HL-60 (cell line): Measurements from ENCODE around the gene DOCK10.

Experiments
- DNase-seq, 2 experiments: peaks; one replicate each; pipeline ENCODE4 v3.0.0-alpha.2; 2010 to 2020; ENCODE audit warnings: low read depth in 1 of 2, low spot score in 1 of 2
- H3K27ac ChIP-seq: fragments of 250-450 bp; sonication (Bioruptor Pico); replicated peaks from 2 replicates; pipeline ENCODE4 v1.5.1; 2020; ENCODE audit warnings: mild to moderate bottlenecking, moderate library complexity
- H3K27me3 ChIP-seq: fragments of 250-450 bp; sonication (Bioruptor Pico); 2 replicates; pipeline ENCODE4 v1.5.1; 2021; ENCODE audit warnings: mild to moderate bottlenecking, moderate library complexity; ENCODE audit not compliant: insufficient read depth, poor library complexity, severe bottlenecking
- H3K4me3 ChIP-seq: replicated peaks from 2 replicates; pipeline ENCODE4 v1.5.1; 2011; ENCODE audit warnings: mild to moderate bottlenecking, control low read depth, low read length; ENCODE audit not compliant: insufficient read depth
- GABPA ChIP-seq: IDR thresholded peaks from 2 replicates; pipeline ENCODE4 v1.6.1; 2012; ENCODE audit warnings: low read depth
- POLR2AphosphoS5 ChIP-seq: IDR thresholded peaks from 2 replicates; pipeline ENCODE4 v1.6.1; 2012; ENCODE audit warnings: low read depth
- SPI1 ChIP-seq: IDR thresholded peaks from 2 replicates; pipeline ENCODE4 v1.6.1; 2012; ENCODE audit warnings: low read depth, mild to moderate bottlenecking, borderline replicate concordance
- TF ChIP-seq, protein P1 (sequence below): IDR thresholded peaks from 2 replicates; pipeline ENCODE4 v1.6.1; 2012; ENCODE audit warnings: low read depth; ENCODE audit not compliant: insufficient replicate concordance
- TF ChIP-seq, protein P2 (sequence below): IDR thresholded peaks from one replicate; pipeline ENCODE4 v1.5.1; 2011; ENCODE audit warnings: low read length, control low read depth, inconsistent platforms; ENCODE audit not compliant: insufficient read depth

The DOCK10 gene

GRCh38 chr2:224982226-224982625, 60.0 kb downstream of the DOCK10 start:
- no peak overlapping the region for H3K4me3 ChIP-seq
- no peak for TF ChIP-seq GABPA
- TF ChIP-seq POLR2AphosphoS5: no peak
- TF ChIP-seq, protein P1, sequence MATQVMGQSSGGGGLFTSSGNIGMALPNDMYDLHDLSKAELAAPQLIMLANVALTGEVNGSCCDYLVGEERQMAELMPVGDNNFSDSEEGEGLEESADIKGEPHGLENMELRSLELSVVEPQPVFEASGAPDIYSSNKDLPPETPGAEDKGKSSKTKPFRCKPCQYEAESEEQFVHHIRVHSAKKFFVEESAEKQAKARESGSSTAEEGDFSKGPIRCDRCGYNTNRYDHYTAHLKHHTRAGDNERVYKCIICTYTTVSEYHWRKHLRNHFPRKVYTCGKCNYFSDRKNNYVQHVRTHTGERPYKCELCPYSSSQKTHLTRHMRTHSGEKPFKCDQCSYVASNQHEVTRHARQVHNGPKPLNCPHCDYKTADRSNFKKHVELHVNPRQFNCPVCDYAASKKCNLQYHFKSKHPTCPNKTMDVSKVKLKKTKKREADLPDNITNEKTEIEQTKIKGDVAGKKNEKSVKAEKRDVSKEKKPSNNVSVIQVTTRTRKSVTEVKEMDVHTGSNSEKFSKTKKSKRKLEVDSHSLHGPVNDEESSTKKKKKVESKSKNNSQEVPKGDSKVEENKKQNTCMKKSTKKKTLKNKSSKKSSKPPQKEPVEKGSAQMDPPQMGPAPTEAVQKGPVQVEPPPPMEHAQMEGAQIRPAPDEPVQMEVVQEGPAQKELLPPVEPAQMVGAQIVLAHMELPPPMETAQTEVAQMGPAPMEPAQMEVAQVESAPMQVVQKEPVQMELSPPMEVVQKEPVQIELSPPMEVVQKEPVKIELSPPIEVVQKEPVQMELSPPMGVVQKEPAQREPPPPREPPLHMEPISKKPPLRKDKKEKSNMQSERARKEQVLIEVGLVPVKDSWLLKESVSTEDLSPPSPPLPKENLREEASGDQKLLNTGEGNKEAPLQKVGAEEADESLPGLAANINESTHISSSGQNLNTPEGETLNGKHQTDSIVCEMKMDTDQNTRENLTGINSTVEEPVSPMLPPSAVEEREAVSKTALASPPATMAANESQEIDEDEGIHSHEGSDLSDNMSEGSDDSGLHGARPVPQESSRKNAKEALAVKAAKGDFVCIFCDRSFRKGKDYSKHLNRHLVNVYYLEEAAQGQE: no peak
- TF ChIP-seq, protein P2, sequence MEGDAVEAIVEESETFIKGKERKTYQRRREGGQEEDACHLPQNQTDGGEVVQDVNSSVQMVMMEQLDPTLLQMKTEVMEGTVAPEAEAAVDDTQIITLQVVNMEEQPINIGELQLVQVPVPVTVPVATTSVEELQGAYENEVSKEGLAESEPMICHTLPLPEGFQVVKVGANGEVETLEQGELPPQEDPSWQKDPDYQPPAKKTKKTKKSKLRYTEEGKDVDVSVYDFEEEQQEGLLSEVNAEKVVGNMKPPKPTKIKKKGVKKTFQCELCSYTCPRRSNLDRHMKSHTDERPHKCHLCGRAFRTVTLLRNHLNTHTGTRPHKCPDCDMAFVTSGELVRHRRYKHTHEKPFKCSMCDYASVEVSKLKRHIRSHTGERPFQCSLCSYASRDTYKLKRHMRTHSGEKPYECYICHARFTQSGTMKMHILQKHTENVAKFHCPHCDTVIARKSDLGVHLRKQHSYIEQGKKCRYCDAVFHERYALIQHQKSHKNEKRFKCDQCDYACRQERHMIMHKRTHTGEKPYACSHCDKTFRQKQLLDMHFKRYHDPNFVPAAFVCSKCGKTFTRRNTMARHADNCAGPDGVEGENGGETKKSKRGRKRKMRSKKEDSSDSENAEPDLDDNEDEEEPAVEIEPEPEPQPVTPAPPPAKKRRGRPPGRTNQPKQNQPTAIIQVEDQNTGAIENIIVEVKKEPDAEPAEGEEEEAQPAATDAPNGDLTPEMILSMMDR: no peak
- no peak for TF ChIP-seq SPI1
- no peak for DNase-seq
- H3K27ac ChIP-seq: no peak overlapping the region
- H3K27me3 ChIP-seq: no peaks in the 10 kb centered on the region

DNA sequence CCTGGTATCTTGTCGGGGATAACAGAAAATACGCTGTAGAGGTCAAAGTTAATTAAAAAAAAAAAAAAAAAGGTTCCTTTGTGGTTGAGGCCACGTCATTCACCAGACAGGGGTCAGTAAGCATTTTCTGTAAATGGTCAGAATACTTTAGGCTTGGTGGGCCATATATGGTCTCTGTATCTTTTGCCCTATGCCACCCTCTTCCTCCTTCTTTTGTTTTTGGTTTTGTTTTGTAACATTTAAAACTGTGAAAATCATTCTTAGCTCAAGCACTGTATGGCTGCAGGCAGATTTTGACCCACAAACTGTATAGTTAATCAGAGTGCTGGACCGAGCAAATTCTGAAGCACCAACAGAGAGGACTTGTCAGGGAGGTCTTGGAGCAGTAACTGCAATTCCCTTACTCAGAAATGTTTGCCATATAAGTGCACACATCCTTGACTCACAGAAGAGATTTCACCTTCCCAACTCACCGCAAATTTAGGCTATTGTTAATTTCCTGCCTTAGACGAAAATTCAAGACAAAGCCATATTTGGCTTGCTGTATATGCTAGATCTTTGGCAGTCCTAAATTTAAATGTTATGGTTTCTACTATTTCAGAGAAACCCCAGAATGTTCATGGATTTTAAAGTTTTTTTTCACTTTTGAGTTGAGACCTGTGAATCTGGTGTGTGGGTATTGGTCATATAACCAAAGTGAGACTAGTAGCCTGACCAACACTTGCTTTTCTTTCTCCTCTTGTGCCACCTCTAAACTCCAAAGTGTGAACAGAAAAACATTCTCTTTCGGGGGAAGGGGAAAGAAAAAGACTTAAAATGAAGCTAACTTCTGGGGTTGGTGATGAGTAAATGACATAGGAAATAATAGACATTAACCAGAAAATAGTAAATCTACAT, 65.4 kb downstream of the DOCK10 start:
- Histone ChIP-seq H3K27ac (no peak overlapping the region), H3K27me3 (no peaks in the 10 kb centered on the region), H3K4me3 (no peak overlapping the region)
- no peak for DNase-seq
- TF ChIP-seq SPI1: no peak
- TF ChIP-seq GABPA: no peak
- TF ChIP-seq, protein P2: no peak
- no peak for TF ChIP-seq POLR2AphosphoS5
- TF ChIP-seq, protein P1: no peak

DNA sequence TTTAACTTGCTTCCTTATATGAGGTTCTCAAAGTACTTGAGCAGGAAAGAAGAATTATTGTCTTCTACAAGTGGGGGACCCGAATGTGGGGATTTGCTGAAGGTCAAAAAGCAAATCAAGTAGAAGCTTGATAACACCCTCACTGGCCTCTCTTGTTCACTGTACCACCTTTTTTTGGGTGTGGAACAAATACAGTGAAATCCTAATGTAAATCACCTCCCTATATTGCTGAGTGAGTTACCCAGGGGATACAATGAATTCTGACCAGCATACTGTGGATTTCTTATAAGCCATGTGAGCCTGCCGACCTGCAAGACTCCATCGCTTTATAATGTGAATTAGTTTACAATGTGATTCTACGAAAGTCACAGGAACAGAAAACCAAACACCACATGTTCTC, 66.5 kb downstream of the DOCK10 start:
- no peak overlapping the region for H3K4me3 ChIP-seq
- no peaks in the 10 kb centered on the region for H3K27me3 ChIP-seq
- DNase-seq: no peak
- TF ChIP-seq POLR2AphosphoS5 (no peak), GABPA (no peak), SPI1 (no peak)
- TF ChIP-seq, protein P1: no peak
- TF ChIP-seq, protein P2: no peak
- H3K27ac ChIP-seq: no peak overlapping the region
